GM13977 (cell line): ENCODE measurements around the gene ATP8A2.

Source experiments
- DNase-seq: peaks from one replicate; pipeline ENCODE4 v3.0.0; 2012; ENCODE audit warnings: low spot score
- CTCF ChIP-seq: IDR thresholded peaks from 2 replicates; pipeline ENCODE4 v1.5.1; 2012; ENCODE audit warnings: mild to moderate bottlenecking, control low read depth; ENCODE audit not compliant: insufficient read depth; ENCODE audit errors: extremely low read depth, missing control alignments
- in situ Hi-C: fragments of 300-500 bp; cut with MboI; formaldehyde crosslinking; loops from one replicate; pipeline ENCODE4 v1.12.0; 2022; ENCODE audit warnings: low sequenced_read_pairs, low pct_unique_long_range_greater_than_20kb, mixed read lengths, inconsistent platforms; ENCODE audit not compliant: unreplicated experiment

ATP8A2 gene

GRCh38 chr13:25587326-25587980 is 215.7 kb downstream of the ATP8A2 start:
- no peak for DNase-seq
- in situ Hi-C loops = no loop called here
- TF ChIP-seq CTCF = no peak

DNA sequence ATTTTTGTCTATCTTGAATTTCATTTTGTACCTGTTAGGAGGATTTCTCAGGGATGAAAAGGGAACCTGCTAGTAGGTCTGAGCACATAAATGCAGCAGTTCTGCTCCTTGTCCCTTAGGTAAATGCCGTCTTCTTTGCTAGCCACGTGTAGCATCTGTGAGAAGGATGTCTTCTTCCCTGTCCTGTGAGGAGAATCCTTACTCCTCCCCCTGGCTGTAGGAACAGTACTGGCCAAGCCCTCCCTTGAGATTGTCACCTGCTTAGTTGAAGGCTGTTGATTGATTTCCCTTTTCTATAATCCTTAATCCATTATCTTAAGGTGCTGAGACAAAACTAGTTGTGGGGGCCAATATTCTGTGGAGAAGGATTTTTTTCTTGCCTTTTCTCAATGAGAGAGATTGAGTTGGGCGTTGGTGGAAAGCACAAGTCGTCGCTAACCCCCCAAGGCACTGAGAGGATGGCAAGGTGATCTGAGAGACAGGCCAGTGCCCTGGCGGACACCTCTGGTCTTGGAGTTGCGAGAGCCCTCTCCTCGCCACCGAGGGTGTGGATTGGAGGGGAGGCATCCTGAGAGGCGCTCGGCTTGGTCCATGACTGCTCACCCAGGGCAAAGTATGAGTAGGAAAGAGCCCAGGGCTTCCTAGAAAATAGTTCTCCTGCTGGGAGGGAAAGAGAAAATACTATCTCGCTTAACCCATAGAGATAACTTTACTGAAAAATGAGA is 216.7 kb downstream of the ATP8A2 start:
- TF ChIP-seq CTCF = no peak
- DNase-seq = no peak
- in situ Hi-C loops = no loop called here

DNA sequence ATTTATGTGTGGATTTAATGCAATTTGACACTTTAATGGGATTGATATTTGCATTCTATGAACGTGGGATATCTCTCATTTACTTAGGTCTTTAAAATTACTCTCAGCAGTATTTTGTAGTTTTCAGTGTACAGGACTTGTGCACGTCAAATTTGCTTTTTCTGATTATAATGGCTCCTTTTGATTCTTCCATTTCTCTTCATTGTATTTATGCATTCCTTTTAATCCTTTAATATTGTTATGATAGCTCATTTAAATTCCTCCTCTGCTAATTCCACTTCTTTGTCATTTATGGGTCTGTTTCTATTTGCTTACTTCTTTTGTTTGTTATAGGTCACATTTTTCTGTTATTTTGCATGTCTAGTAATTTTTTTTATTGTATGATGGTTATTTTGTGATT is 226.6 kb downstream of the ATP8A2 start:
- in situ Hi-C loops = no loop called here
- DNase-seq = no peak
- no peak for TF ChIP-seq CTCF

DNA sequence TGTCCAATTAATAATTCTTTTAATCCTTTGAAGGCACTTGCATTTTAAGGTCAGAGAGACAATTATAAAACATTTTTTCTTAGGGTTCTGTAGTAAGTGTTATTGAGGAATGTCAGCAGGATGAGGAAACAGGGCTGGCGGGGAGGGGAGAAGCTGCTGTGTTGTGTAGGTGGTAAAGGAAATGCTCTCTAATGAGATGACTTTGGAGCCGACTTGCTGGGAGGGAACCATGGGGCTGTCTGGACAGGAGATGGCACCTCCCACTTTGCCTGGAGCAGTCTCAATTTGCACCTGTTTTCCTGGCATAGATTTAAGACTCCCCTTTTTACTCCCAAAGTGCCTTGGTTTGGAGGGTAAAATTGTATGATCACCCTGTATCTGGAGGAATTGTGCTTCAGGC is 230.4 kb downstream of the ATP8A2 start:
- DNase-seq = no peak
- TF ChIP-seq CTCF = no peak
- in situ Hi-C loops = no loop called here

- in situ Hi-C loops = no loop called here
- no peak for DNase-seq
Observed at GRCh38 chr13:25604106-25604505, 232.3 kb downstream of the ATP8A2 start.

GRCh38 chr13:25607096-25607495 is 235.3 kb downstream of the ATP8A2 start:
- in situ Hi-C loops = no loop called here
- DNase-seq = no peak
- TF ChIP-seq CTCF = no peak

More at GRCh38 chr13:25604106-25604505, 232.3 kb downstream of the ATP8A2 start:
- TF ChIP-seq CTCF = no peak
